Left forelimb (tissue), 1 donor: Measurements from ENCODE around the gene CKMT2.

Experiments
- DNase-seq: peaks from one replicate; pipeline ENCODE4 v3.0.0-alpha.2; 2018; ENCODE audit warnings: low spot score

The CKMT2 gene

GRCh38 chr5:81308836-81309235 lies 75.7 kb downstream of the CKMT2 start:
- no peak for DNase-seq

- DNase-seq, result no peak
Observed at GRCh38 chr5:81310402-81311063, 77.4 kb downstream of the CKMT2 start.

GRCh38 chr5:81313278-81313677 lies 80.2 kb downstream of the CKMT2 start:
- no peak for DNase-seq

DNA sequence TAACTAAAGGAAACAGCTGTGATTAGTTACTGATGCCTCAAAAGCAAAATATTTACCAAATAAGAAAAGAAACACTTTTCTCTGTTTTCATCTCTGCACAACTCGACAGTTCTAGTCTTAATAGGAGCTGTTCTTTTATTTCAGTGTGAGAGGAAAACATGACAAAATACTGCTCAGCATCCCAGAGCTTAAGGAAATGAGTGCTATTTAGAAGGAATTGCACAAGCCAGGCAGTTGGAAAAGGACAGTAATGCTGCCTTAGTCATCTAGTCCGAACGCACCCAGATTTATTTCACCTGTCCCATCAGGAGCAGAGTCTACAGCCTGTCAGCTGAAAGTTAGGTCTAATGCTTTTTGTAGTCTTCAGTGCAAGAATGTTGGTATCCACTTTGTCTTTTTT lies 80.6 kb downstream of the CKMT2 start:
- no peak for DNase-seq

DNA sequence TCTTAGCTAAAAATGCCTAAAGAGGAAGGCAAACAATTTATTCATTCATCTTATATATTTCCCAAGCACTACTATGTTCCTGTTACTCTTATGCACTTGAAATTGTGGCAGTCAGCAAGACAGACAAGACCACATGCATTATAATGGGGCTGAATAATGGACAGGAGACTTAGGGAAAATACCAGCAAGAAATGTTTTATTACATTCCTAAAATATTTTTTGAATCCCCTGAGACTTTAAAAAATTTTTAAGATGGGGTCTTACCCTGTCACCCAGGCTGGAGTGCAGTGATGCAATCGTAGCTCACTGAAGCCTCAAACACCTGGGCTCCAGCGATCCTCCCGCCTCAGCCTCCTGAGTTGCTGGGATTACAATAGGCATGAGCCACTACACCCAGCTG lies 81.5 kb downstream of the CKMT2 start:
- DNase-seq, result no peak

- DNase-seq, result no peak
Observed at GRCh38 chr5:81315336-81315735, 82.2 kb downstream of the CKMT2 start.

DNA sequence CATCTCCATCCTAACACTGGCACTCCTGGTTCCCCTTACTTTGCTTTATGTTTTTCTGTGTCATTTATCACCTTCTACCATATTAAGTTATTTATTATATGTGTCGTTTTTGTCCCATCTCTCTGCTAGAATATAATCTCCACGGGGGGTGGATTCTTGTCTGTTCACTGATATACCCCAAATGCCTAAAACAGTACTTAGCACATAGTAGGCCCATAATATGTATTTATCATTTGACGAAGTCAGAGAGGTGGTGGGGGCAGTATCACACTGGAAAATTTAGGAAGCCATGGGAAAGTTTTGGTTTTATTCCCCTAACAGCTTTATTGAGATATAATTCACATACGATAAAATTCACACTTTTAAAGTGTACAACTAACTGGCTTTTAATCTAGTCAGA lies 82.7 kb downstream of the CKMT2 start:
- DNase-seq, result no peak
